ENCODE data around the gene SND1.
A peak's percentile ranks its signal among the peaks of the same experiment; 100 is the strongest.

Gene SND1

GRCh38 chr7:128025380-128025779, 373.4 kb downstream of the SND1 start:
- Mint-ChIP-seq H3K36me3 (peaks cover 14% of the 10 kb centered on the region), H3K27me3 (peaks cover 16% of the 10 kb centered on the region), H3K4me3 (no peak overlapping the region), H3K9me3 (no peaks in the 10 kb centered on the region), H3K4me1 (no peaks in the 10 kb centered on the region), H3K27ac (peak overlapping the region; percentile 17)
- DNase-seq, result no peak
- CTCF ChIA-PET, result interaction anchor here (1.1 kb wide), 1 partner anchor 80 kb away, joined by 3 read pairs; no protein-coding TSS in a partner anchor

- Mint-ChIP-seq H3K9me3 (no peaks in the 10 kb centered on the region), H3K27me3 (peaks cover 21% of the 10 kb centered on the region), H3K4me3 (no peak overlapping the region), H3K4me1 (peaks cover 4% of the 10 kb centered on the region), H3K27ac (no peak overlapping the region), H3K36me3 (peaks cover 12% of the 10 kb centered on the region)
- CTCF ChIA-PET, result interaction anchor here (1.1 kb wide), 1 partner anchor 79 kb away, joined by 3 read pairs; no protein-coding TSS in a partner anchor
- no peak for DNase-seq
Measured at GRCh38 chr7:128025819-128026218, 373.8 kb downstream of the SND1 start.

- no peak overlapping the region for H3K27ac Mint-ChIP-seq
- no peaks in the 10 kb centered on the region for H3K9me3 Mint-ChIP-seq
- peaks cover 27% of the 10 kb centered on the region for H3K27me3 Mint-ChIP-seq
- peaks cover 10% of the 10 kb centered on the region for H3K36me3 Mint-ChIP-seq
- peaks cover 4% of the 10 kb centered on the region for H3K4me1 Mint-ChIP-seq
- DNase-seq, result no peak
- no peak overlapping the region for H3K4me3 Mint-ChIP-seq
- CTCF ChIA-PET, result no interaction called here
Measured at GRCh38 chr7:128026551-128026950, 374.6 kb downstream of the SND1 start.

- Mint-ChIP-seq H3K27ac (no peak overlapping the region), H3K4me3 (no peak overlapping the region), H3K36me3 (peaks cover 11% of the 10 kb centered on the region), H3K4me1 (peaks cover 5% of the 10 kb centered on the region), H3K27me3 (peaks cover 36% of the 10 kb centered on the region), H3K9me3 (no peaks in the 10 kb centered on the region)
- DNase-seq, result no peak
- CTCF ChIA-PET, result no interaction called here
Measured at GRCh38 chr7:128027485-128027980, 375.5 kb downstream of the SND1 start.

- H3K27me3 Mint-ChIP-seq, result peaks cover 53% of the 10 kb centered on the region
- DNase-seq, result no peak
- CTCF ChIA-PET, result interaction anchor here (0.8 kb wide), 1 partner anchor 8 kb away, joined by 4 read pairs; no protein-coding TSS in a partner anchor
- peaks cover 11% of the 10 kb centered on the region for H3K36me3 Mint-ChIP-seq
- H3K4me3 Mint-ChIP-seq, result no peak overlapping the region
- peaks cover 9% of the 10 kb centered on the region for H3K4me1 Mint-ChIP-seq
- H3K27ac Mint-ChIP-seq, result no peak overlapping the region
- no peaks in the 10 kb centered on the region for H3K9me3 Mint-ChIP-seq
Measured at GRCh38 chr7:128029405-128029995, 377.5 kb downstream of the SND1 start.

GRCh38 chr7:128030263-128030653, 378.3 kb downstream of the SND1 start:
- Mint-ChIP-seq H3K27ac (no peak overlapping the region), H3K9me3 (no peaks in the 10 kb centered on the region), H3K4me1 (peaks cover 9% of the 10 kb centered on the region), H3K36me3 (peaks cover 11% of the 10 kb centered on the region), H3K4me3 (peak overlapping the region; percentile 51), H3K27me3 (peaks cover 54% of the 10 kb centered on the region)
- DNase-seq, result no peak
- CTCF ChIA-PET, result interaction anchor here (1.0 kb wide), 2 partner anchors 69 to 237 kb away, joined by 3 read pairs; no protein-coding TSS in a partner anchor

- Mint-ChIP-seq H3K27me3 (peaks cover 54% of the 10 kb centered on the region), H3K9me3 (no peaks in the 10 kb centered on the region), H3K4me3 (peak within 1 kb of the TSS; percentile 79), H3K36me3 (peaks cover 11% of the 10 kb centered on the region), H3K27ac (peak within 1 kb of the TSS; percentile 39), H3K4me1 (peaks cover 9% of the 10 kb centered on the region)
- DNase-seq, result peak; percentile 49
- CTCF ChIA-PET, result interaction anchor here (1.0 kb wide), 2 partner anchors 68 to 238 kb away, joined by 3 read pairs; no protein-coding TSS in a partner anchor
Measured at GRCh38 chr7:128030654-128031611, 378.9 kb downstream of the SND1 start, which contains the start of gene LRRC4. Gene LRRC4, minus strand, starts transcription at chr7:128031437. Its CDS starts 797 bp downstream, at chr7:128030640.

- H3K9me3 Mint-ChIP-seq, result no peaks in the 10 kb centered on the region
- peak overlapping the region; percentile 79 for H3K4me3 Mint-ChIP-seq
- CTCF ChIA-PET, result no interaction called here
- peaks cover 11% of the 10 kb centered on the region for H3K36me3 Mint-ChIP-seq
- peaks cover 9% of the 10 kb centered on the region for H3K4me1 Mint-ChIP-seq
- H3K27me3 Mint-ChIP-seq, result peaks cover 54% of the 10 kb centered on the region
- peak; percentile 59 for DNase-seq
- peak overlapping the region; percentile 39 for H3K27ac Mint-ChIP-seq
Measured at GRCh38 chr7:128031901-128032604, 380.1 kb downstream of the SND1 start.

GRCh38 chr7:128032605-128033235, 380.7 kb downstream of the SND1 start:
- H3K4me3 Mint-ChIP-seq, result peak overlapping the region; percentile 15

GRCh38 chr7:128033246-128033645, 381.3 kb downstream of the SND1 start:
- H3K9me3 Mint-ChIP-seq, result no peaks in the 10 kb centered on the region
- no peak overlapping the region for H3K27ac Mint-ChIP-seq
- peak overlapping the region; percentile 31 for H3K4me3 Mint-ChIP-seq
- DNase-seq, result no peak
- H3K36me3 Mint-ChIP-seq, result peaks cover 11% of the 10 kb centered on the region
- CTCF ChIA-PET, result no interaction called here
- H3K27me3 Mint-ChIP-seq, result peaks cover 54% of the 10 kb centered on the region
- peaks cover 9% of the 10 kb centered on the region for H3K4me1 Mint-ChIP-seq

More at GRCh38 chr7:128032605-128033235, 380.7 kb downstream of the SND1 start:
- peaks cover 11% of the 10 kb centered on the region for H3K36me3 Mint-ChIP-seq
- peaks cover 54% of the 10 kb centered on the region for H3K27me3 Mint-ChIP-seq
- CTCF ChIA-PET, result no interaction called here
- no peaks in the 10 kb centered on the region for H3K9me3 Mint-ChIP-seq
- peak; percentile 26 for DNase-seq
- no peak overlapping the region for H3K27ac Mint-ChIP-seq
- H3K4me1 Mint-ChIP-seq, result peaks cover 9% of the 10 kb centered on the region

- Mint-ChIP-seq H3K27ac (no peak overlapping the region), H3K36me3 (peaks cover 3% of the 10 kb centered on the region), H3K27me3 (peaks cover 43% of the 10 kb centered on the region), H3K4me1 (peaks cover 9% of the 10 kb centered on the region), H3K9me3 (no peaks in the 10 kb centered on the region), H3K4me3 (no peak overlapping the region)
- DNase-seq, result no peak
- CTCF ChIA-PET, result interaction anchor here (0.6 to 4.5 kb wide), 9 partner anchors 18 to 392 kb away, joined by 3 to 33 read pairs (median 3); no protein-coding TSS in a partner anchor
Measured at GRCh38 chr7:128034825-128035224, 382.8 kb downstream of the SND1 start.

- CTCF ChIA-PET, result interaction anchor here (1.1 to 4.5 kb wide), 4 partner anchors 17 to 174 kb away, joined by 3 to 33 read pairs (median 6); no protein-coding TSS in a partner anchor
- Mint-ChIP-seq H3K4me1 (peaks cover 6% of the 10 kb centered on the region), H3K36me3 (peaks cover 1% of the 10 kb centered on the region), H3K27ac (no peak overlapping the region), H3K9me3 (no peaks in the 10 kb centered on the region), H3K4me3 (no peak overlapping the region), H3K27me3 (peaks cover 34% of the 10 kb centered on the region)
- DNase-seq, result no peak
Measured at GRCh38 chr7:128035712-128036111, 383.7 kb downstream of the SND1 start.

- Mint-ChIP-seq H3K36me3 (peaks cover 1% of the 10 kb centered on the region), H3K9me3 (no peaks in the 10 kb centered on the region), H3K27me3 (peaks cover 27% of the 10 kb centered on the region), H3K4me3 (no peak overlapping the region), H3K27ac (no peak overlapping the region), H3K4me1 (peaks cover 5% of the 10 kb centered on the region)
- CTCF ChIA-PET, result interaction anchor here (1.1 to 4.5 kb wide), 2 partner anchors 99 to 173 kb away, joined by 6 to 33 read pairs; no protein-coding TSS in a partner anchor
- no peak for DNase-seq
Measured at GRCh38 chr7:128036226-128036940, 384.4 kb downstream of the SND1 start.

Measured in activated naive CD4-positive, alpha-beta T cell treated with anti-CD3 and anti-CD28 coated beads, Interleukin-2, amount 10 ng/mL, durations not matched to agents 7 days and 5 days (primary cell).